Ectodermal cell (in vitro differentiated cells): ENCODE data around the gene SYCN.

Experiments used
- H3K27ac ChIP-seq: 2 replicates; pipeline ENCODE4 v1.7.0; 2013; ENCODE audit warnings: mild to moderate bottlenecking, low read depth, low read length; ENCODE audit not compliant: insufficient read depth, poor library complexity, severe bottlenecking
- H3K27me3 ChIP-seq: 2 replicates; pipeline ENCODE4 v1.7.0; 2013; ENCODE audit warnings: mild to moderate bottlenecking, low read length; ENCODE audit not compliant: insufficient read depth, control insufficient read depth, poor library complexity, severe bottlenecking
- H3K36me3 ChIP-seq: one replicate; pipeline ENCODE4 v1.7.0; 2013; ENCODE audit warnings: low read length; ENCODE audit not compliant: control insufficient read depth, insufficient read depth
- H3K4me1 ChIP-seq: one replicate; pipeline ENCODE4 v1.7.0; 2013; ENCODE audit warnings: low read length; ENCODE audit not compliant: control insufficient read depth, insufficient read depth
- H3K4me3 ChIP-seq: 2 replicates; pipeline ENCODE4 v1.7.0; 2013; ENCODE audit warnings: low read depth, low read length, control low read depth; ENCODE audit not compliant: insufficient read depth
- H3K9me3 ChIP-seq: 2 replicates; pipeline ENCODE4 v1.7.0; 2013; ENCODE audit warnings: mild to moderate bottlenecking, low read length, moderate library complexity; ENCODE audit not compliant: control insufficient read depth
- WGBS, 2 experiments: methylation state at CpG; one replicate each; pipeline ENCODE4 v1.1.7; 2013; ENCODE audit warnings: missing lambda C conversion rate in 2 of 2; 5-methylcytosine and 5-hydroxymethylcytosine counted together

SYCN gene

DNA sequence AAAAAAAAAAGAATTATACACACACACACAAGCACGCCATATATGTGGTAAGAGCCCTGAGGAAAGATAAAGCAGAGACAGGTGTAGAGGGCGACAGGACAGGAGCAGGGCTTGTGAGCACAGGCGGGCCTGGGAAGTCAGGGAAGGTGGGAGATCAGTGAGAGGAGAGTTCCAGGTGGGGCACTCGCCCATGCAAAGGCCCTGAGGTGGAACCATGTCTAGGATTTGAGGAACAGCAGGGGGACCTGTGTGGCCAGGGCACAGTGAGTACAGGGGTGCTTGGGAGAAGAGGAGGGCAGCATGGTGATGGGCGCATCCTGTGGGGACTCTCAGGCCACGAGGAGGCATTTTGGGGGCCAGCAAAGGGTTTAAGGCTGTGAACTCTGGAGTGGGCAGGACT, 39.8 kb downstream of the SYCN start:
- 94 to 95% methylated on average over 6 of the region's 6 CpGs for WGBS, 2 experiments
- Histone ChIP-seq H3K36me3 (no peaks in the 10 kb centered on the region), H3K9me3 (no peaks in the 10 kb centered on the region), H3K27me3 (no peaks in the 10 kb centered on the region), H3K4me3 (no peak overlapping the region), H3K27ac (no peak overlapping the region), H3K4me1 (peaks cover 26% of the 10 kb centered on the region)

DNA sequence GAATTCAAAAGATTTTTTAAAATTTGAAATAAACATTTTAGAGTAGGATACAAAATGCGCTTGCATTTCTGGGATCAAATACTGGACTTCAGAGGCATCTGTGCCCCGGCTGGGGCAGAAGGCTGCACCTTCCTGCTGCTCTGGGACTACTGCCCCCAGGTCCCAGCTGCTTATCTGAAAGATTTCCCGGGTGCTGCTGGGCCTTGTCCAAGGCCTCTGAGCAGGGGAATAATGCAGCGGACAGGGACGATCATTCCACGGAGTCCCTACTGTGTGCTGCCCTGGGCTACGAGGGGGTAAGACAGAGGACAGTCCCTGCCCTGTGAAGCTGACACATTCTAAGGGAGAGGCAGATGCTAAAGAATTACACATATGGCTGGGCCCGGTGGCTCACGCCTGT, 40.4 kb downstream of the SYCN start:
- H3K4me1 ChIP-seq: peaks cover 26% of the 10 kb centered on the region
- H3K27ac ChIP-seq: no peak overlapping the region
- H3K36me3 ChIP-seq: no peaks in the 10 kb centered on the region
- no peak overlapping the region for H3K4me3 ChIP-seq
- no peaks in the 10 kb centered on the region for H3K27me3 ChIP-seq
- H3K9me3 ChIP-seq: no peaks in the 10 kb centered on the region
- 93 to 95% methylated on average over 9 of the region's 9 CpGs for WGBS, 2 experiments

DNA sequence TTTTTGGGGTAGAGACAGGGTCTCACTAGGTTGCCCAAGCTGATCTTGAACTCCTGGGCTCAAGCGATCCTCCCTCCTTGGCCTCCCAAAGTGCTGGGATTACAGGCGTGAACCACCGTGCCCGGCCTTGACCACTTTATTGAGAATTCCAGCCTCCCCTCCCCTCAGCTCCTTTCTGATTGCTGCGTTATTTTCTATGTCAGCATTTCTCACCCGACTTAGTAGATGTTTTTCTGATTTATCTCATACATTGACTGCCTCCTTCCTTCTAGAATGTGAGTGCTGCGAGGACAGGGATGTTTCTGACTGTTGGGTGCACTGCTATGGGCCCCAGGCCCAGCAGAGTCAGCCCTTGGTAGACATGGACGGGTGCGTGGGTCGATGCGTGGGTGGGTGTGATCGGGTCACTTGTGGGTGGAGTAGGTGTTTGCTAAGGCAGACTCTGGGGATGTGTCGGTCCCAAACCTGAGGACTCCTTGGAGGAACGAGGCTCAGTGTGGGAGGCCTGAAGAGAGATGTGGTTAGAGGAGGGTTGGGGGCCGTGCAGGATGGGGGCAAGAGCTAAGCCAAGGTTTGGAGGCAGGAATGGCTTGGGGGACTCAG, 41.5 kb downstream of the SYCN start:
- H3K9me3 ChIP-seq: no peaks in the 10 kb centered on the region
- no peaks in the 10 kb centered on the region for H3K27me3 ChIP-seq
- no peak overlapping the region for H3K27ac ChIP-seq
- peaks cover 26% of the 10 kb centered on the region for H3K4me1 ChIP-seq
- H3K36me3 ChIP-seq: no peaks in the 10 kb centered on the region
- 93 to 94% methylated on average over 15 of the region's 15 CpGs for WGBS, 2 experiments
- H3K4me3 ChIP-seq: no peak overlapping the region

DNA sequence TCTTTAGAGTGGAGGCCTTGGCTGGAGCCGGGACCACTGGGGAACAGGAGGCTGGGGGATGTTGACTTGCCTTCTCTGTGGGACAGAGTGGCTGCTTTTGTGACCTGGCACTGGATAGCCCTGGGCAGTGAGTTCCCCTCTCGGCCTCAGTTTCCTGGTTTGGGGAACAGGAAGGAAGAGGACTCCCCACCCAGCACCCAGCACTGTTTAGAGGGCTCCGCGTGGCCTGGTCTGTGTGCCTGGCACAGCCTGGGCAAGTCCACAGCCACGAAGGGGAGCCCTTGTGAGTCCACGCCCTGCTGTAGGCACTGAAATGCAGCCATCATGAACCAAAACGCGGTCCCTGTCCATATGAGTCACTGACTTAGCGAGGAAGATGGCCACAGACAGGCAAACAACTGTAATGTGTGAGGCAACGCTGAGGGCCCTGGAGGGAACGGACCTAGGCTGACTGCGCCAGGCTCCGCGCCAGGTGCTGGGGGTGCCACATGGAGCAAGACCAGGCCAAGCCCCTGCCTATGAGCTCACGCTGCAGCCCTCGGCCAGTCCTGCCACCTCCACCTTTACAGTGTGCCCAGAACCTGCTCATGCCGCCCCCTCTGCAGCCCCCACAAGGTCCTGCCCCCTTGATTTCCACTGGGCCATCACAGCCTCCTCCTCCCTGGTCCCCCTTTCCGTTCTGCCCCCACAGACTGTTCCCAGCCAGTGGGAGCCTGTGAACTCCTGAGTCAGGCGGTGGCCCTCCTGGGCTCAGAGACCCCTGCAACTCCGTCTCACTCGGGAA, 43.0 kb downstream of the SYCN start:
- Histone ChIP-seq H3K4me1 (peaks cover 16% of the 10 kb centered on the region), H3K27me3 (no peaks in the 10 kb centered on the region), H3K9me3 (no peaks in the 10 kb centered on the region), H3K36me3 (no peaks in the 10 kb centered on the region), H3K4me3 (no peak overlapping the region), H3K27ac (no peak overlapping the region)
- 94% methylated on average over 21 of the region's 21 CpGs for WGBS, 2 experiments

DNA sequence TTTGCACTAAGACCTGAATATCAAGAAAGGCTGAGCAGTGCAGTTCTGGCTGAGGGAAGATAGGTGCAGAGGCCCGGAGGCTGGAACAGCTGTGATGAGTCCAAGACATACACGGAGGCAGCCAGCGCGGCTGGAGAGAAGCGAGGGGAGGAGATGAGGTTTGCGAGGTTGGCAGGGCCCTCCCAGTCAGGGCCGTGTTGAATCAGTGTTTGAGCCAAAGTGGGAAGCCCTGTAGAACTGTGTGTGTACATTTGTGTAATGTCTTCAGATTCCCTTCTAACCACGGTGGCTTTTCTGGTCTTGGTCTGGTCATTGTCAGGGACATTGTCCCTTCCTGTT, 43.6 kb downstream of the SYCN start:
- H3K4me1 ChIP-seq: peaks cover 21% of the 10 kb centered on the region
- H3K9me3 ChIP-seq: no peaks in the 10 kb centered on the region
- no peak overlapping the region for H3K27ac ChIP-seq
- H3K36me3 ChIP-seq: no peaks in the 10 kb centered on the region
- H3K27me3 ChIP-seq: no peaks in the 10 kb centered on the region
- H3K4me3 ChIP-seq: no peak overlapping the region
- WGBS, 2 experiments: 90 to 94% methylated on average over 8 of the region's 8 CpGs

DNA sequence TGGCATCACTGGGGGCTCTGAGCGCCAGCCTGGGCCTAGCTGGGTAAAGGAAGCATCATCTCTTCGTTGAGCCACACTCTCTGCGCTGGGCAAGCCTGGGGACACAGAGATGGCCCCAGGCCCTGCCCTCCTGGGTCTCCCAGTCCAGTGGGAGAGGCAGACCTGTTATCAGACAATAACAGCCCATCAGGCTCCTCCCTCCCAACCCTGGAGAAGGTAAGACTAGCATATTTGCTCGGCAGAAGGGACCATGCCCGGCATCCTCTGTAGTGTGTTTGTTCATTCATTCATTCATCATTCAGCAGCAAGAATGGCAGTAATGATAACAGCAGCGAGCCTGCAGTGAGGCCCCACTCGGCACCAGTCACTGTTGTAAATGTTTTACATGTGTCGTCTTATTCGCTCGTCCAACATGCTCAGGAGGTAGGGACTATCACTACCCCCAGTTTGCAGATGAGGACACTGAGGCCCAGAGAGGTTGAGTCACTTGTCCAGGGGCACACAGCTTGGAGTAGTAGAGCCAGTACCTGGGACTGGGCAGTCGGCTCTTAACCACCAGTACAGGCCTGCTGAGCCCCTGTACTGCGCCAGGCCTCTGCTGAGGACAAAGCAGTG, 45.3 kb downstream of the SYCN start:
- H3K36me3 ChIP-seq: no peaks in the 10 kb centered on the region
- no peak overlapping the region for H3K27ac ChIP-seq
- 92 to 93% methylated on average over 12 of the region's 12 CpGs for WGBS, 2 experiments
- H3K27me3 ChIP-seq: no peaks in the 10 kb centered on the region
- no peak overlapping the region for H3K4me3 ChIP-seq
- peaks cover 21% of the 10 kb centered on the region for H3K4me1 ChIP-seq
- no peaks in the 10 kb centered on the region for H3K9me3 ChIP-seq

DNA sequence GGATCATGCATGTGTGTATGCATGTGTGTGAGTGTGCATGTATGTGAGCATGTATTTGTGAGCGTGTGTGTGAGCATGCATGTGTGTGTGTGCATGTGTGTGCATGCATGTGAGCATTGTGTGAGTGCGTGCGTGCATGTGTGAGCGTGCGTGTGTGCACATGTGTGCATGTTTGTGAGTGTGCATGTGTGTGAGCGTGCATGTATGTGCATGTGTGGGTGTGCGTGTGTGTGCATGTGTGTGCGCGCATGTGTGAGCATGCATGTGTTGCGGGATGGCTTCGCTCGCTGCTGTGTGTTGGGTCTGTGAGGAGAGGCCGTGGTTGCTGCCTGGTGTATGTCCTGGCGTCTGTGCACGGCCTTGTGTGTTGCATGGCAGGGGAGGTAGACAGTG, 46.1 kb downstream of the SYCN start:
- Histone ChIP-seq H3K4me1 (peaks cover 19% of the 10 kb centered on the region), H3K4me3 (no peak overlapping the region), H3K9me3 (no peaks in the 10 kb centered on the region), H3K27me3 (no peaks in the 10 kb centered on the region), H3K27ac (no peak overlapping the region), H3K36me3 (no peaks in the 10 kb centered on the region)
- WGBS, 2 experiments: 96% methylated on average over 15 of the region's 15 CpGs

DNA sequence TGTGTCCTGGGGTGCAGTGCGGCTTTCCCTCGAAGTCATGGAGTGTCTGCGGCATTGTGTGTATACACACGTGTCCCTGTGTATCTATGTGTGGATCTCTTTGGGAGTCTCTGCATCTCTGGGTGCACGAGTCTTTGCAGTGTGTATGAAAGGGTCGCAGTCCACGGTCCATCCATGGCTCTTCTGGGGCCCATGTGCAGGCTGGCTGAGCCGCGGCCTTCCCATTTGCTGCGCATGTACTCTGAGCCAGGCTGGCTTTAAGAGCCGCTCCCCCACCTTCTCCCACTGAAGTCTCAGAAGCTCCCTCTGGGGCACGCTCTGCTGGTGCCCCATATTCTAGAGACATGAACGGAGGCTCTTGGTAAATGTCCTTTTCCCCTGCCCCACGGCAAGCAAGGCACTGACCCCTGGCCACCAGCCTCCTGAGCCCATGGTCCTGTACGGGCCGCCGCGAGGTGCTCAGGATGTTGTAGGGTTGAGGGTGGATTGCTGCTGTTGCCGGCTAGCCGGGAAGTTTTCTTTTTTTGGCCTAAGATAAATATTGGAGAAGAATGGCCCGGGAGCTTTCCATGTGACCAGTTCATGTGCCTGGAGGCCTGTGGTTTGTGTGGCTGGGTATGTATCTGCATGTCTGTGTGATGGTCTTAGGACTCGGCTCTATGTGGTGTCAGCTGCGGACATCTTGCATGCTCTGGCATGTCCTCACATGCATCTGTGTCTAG, 46.6 kb downstream of the SYCN start:
- Histone ChIP-seq H3K36me3 (no peaks in the 10 kb centered on the region), H3K4me3 (no peak overlapping the region), H3K27me3 (no peaks in the 10 kb centered on the region), H3K27ac (no peak overlapping the region), H3K9me3 (no peaks in the 10 kb centered on the region), H3K4me1 (peaks cover 13% of the 10 kb centered on the region)
- 94 to 96% methylated on average over 23 of the region's 23 CpGs for WGBS, 2 experiments

DNA sequence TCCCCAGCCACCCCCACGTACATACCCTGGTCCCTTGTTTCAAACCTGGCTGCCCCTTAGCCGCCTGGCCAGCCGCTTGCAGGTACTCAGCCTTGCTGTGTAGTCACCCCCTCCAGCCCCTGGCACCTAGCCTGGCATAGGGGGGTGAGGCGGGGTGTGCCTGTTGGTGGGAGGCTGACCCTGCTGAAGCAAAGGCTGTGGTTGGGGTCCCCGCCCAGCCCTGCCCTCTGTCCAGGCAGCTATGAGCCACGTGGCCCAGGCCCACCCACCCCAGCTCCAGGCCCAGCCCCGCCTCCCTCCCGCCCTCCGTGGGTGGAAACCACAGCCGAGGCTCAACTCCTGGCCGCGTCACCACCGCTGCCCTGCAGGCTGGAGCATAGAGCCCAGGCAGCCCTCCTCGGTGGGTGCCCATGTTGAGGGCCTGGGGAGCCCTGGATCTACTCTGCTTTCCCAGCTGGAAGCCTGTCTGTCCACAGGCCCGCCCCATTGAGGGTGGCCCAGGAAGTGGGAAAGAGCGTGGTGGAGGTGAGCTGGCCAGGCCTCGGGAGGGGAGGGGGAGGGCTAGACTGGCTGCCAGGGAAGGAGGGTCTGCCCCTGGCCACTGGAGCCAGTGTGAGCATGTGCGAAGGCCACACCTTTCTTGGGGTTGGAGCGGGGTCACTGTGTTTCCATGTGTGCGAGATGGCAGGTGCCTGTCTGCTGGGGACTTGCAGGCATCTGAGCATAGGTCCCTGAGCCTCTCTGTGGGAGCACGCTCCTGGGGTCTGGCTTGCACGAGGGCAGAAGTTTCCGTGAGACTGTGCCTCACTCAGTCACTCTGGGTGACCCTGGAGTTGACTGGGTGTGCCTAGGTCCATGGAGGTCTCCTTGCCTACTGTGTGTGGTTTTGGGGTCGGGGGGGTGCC, 47.5 kb downstream of the SYCN start:
- peaks cover 13% of the 10 kb centered on the region for H3K4me1 ChIP-seq
- no peak overlapping the region for H3K4me3 ChIP-seq
- H3K36me3 ChIP-seq: no peaks in the 10 kb centered on the region
- no peaks in the 10 kb centered on the region for H3K27me3 ChIP-seq
- H3K9me3 ChIP-seq: no peaks in the 10 kb centered on the region
- 80% methylated on average over 24 of the region's 24 CpGs for WGBS, 2 experiments
- H3K27ac ChIP-seq: no peak overlapping the region
